Astrocyte of the cerebellum (primary cell): ENCODE data around the gene ATP5MC2.

Source experiments
- DNase-seq: peaks from one replicate; pipeline ENCODE4 v3.0.0-alpha.2; 2011; ENCODE audit warnings: low read depth
- H3K4me3 ChIP-seq: 2 replicates; pipeline ENCODE4 v1.5.1; 2011; ENCODE audit warnings: mild to moderate bottlenecking, low read depth, low read length, moderate library complexity
- in situ Hi-C: cut with HindIII; loops from 2 replicates; pipeline ENCODE4 v1.10.0; 2017; ENCODE audit warnings: low sequenced_read_pairs
- TF ChIP-seq, protein P1 (sequence below): IDR thresholded peaks from 2 replicates; pipeline ENCODE4 v1.5.1; 2012; ENCODE audit warnings: low read length, low read depth, moderate library complexity, mild to moderate bottlenecking; ENCODE audit errors: missing control alignments

ATP5MC2 gene

DNA sequence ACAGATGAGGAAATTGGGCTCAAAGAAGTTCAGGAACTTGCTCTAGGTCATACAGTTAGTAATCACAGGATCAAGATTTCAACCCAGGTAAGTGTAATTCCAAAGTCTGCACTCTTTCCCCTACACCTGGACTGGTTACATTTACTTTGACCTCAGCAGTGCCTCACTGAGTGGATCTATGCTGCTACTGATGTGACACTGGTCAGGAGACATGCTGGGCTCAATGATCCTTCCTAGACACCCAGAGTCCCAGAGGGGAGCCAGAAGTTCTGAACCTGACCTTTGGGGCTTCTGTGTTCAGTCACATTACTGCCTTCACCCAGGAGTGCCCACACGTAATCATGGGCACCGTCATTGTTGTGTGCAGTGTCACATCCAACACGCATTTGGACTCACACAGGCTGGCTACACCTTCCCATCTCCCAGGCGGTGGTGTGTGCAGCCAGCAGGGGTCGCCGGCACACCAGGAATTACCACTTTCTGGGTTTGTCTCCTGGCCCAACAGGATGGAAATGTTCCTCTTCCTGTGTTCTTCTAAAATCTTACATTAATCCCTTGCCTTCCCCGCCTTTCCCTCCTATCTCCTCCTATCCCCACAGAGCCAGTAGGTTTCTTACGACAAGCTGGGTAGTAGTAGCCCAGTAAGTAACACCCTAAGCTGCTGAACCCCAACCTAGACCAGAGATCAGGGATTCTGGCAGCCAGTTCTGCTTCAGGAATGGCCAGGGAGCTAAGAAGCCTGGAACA, 25.8 kb upstream of the ATP5MC2 start:
- TF ChIP-seq, protein P1, sequence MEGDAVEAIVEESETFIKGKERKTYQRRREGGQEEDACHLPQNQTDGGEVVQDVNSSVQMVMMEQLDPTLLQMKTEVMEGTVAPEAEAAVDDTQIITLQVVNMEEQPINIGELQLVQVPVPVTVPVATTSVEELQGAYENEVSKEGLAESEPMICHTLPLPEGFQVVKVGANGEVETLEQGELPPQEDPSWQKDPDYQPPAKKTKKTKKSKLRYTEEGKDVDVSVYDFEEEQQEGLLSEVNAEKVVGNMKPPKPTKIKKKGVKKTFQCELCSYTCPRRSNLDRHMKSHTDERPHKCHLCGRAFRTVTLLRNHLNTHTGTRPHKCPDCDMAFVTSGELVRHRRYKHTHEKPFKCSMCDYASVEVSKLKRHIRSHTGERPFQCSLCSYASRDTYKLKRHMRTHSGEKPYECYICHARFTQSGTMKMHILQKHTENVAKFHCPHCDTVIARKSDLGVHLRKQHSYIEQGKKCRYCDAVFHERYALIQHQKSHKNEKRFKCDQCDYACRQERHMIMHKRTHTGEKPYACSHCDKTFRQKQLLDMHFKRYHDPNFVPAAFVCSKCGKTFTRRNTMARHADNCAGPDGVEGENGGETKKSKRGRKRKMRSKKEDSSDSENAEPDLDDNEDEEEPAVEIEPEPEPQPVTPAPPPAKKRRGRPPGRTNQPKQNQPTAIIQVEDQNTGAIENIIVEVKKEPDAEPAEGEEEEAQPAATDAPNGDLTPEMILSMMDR = peak; percentile 88
- in situ Hi-C loops = loop anchor here (5.0 kb wide), 1 partner anchor 46 kb away; no protein-coding TSS in a partner anchor
- DNase-seq = peak; percentile 45
- H3K4me3 ChIP-seq = no peak overlapping the region

DNA sequence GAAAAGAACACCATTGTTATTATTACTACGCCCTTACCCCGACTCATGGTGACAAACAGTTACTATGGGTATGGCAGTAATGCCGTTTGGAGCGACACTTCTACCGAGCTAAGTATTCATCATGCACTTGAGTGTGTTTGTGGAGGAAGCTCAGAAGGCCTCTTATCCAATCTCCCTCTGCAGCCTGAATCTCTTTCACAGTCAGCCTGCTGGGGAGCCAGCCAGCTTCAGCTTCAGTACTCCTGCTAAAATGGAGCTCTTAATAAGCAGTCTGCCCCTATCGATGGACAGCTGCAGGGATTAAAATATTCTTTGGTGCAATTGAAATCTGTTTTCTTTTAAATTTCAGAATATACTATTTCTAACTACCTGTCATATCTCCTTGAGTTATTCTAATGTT, 24.7 kb upstream of the ATP5MC2 start:
- TF ChIP-seq, protein P1 = no peak
- DNase-seq = no peak
- H3K4me3 ChIP-seq = no peak overlapping the region
- in situ Hi-C loops = loop anchor here (5.0 kb wide), 1 partner anchor 47 kb away; no protein-coding TSS in a partner anchor

DNA sequence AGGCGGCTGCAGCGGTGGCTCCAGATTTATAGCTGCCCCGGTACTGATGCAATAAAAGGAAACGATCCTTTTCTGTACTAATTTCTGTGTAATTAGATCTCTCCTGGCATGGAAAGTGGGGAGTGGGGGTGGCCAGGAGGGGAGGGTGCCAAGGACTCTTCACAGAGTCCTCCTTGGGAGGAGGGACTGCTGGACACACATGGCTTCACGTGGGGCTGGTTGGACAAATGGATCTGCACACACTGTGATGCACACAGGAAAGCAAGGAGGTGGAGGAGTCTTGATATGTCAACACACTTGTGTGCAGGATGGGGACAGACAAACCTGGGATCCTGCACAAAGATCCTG, 23.8 kb upstream of the ATP5MC2 start:
- in situ Hi-C loops = loop anchor here (5.0 kb wide), 1 partner anchor 48 kb away; no protein-coding TSS in a partner anchor

DNA sequence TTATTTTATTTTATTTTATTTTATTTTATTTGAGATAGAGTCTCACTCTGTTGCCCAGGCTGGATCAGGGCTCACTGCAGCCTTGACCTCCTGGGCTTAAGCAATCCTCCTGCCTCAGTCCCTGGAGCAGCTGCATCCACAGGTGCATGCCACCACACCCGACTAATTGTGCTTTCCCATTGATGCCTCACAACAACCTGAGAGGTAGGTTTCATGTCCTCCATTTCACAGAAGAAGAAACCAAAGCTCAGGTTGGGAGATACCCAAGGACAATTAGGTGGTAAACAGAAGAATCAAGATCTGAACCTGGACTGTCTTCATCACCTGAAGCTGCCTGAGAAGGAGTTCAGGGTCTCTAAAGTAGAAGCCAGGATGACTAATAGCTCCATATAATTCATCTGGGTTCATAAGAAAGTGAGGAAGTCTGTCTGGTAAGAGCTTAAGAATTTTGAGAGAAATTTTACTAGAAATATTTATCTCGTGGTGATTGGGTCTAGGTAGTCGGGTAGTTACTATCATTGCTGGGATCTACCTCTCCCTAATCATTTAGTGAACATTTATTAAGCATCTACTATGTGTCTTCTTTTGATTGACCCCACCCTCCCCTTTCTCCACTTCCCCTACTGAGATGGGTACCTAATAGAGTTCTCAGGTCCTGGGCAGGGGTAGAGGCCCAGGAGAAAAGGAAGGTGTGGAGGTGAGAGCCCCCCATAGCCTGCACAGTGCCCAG, 23.2 kb upstream of the ATP5MC2 start:
- TF ChIP-seq, protein P1 = no peak
- H3K4me3 ChIP-seq = no peak overlapping the region
- in situ Hi-C loops = no loop called here
- no peak for DNase-seq

More for the DNA sequence above, 23.8 kb upstream of the ATP5MC2 start:
- no peak overlapping the region for H3K4me3 ChIP-seq
- no peak for DNase-seq
- TF ChIP-seq, protein P1 = no peak

DNA sequence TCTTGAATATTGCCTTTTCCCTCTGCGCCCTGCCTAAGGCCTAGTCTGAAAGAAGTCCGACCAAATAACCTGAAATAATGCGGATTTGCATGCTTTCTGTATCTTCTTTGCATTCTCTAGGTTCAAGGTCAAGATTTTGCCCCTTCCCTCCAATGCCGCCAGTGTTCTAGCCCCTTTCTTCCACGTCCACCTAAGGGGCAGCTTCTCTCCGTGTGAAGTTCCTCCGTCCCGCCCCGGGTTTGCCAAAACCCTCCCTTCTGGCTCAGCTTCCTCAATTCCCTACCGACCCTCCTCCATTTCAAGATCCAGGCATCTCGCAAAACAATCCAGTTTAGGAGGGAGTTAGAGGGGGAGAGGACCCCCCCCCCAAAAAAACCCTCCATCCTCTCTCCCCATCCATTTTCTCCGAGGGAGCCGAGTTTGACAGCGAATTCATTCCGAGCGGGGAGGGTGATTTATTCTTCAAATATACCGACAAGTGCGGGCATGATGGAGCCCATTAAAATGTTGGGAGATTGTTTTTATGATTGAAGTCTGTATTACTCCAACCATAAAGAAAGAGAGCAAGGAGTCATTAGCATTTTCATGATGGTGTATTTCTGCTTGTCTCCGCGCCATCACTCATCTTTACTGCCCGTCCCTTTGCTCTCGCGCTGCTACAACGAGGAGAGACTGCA, 20.9 kb upstream of the ATP5MC2 start:
- DNase-seq = no peak
- TF ChIP-seq, protein P1 = no peak
- no peak overlapping the region for H3K4me3 ChIP-seq
- in situ Hi-C loops = no loop called here

DNA sequence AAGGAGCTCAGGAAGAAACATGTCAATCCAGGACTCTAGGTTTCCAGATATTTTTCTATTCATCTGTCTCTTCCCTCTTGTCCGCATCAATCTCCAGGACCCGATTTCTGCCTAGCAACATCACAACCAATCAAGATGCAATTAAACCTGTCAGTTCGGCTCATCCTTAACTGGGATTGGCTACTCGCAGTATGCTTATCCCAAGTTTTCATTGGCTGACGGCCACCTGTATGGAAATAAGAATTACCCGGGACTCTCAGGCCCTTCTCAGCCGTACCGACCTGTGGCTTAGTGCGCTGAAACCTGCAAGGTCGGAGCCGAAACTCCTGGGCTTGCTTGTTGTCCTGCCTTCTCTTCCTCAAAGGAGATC, 20.4 kb upstream of the ATP5MC2 start:
- TF ChIP-seq, protein P1 = no peak
- no peak overlapping the region for H3K4me3 ChIP-seq
- in situ Hi-C loops = no loop called here
- peak; percentile 53 for DNase-seq
